Astrocyte (in vitro differentiated cells and primary cell): ENCODE data around the gene CHST10.

Experiments
- CTCF ChIP-seq: IDR thresholded peaks from 2 replicates; pipeline ENCODE4 v1.5.1; 2011; ENCODE audit warnings: low read depth, mild to moderate bottlenecking, inconsistent platforms, low read length, moderate library complexity; ENCODE audit not compliant: insufficient read depth
- EZH2 ChIP-seq: IDR thresholded peaks from 2 replicates; pipeline ENCODE4 v1.6.1; 2012; ENCODE audit warnings: mild to moderate bottlenecking, low read length, inconsistent platforms; ENCODE audit not compliant: insufficient read depth

- TF ChIP-seq CTCF (no peak), EZH2 (no peak)
Measured at GRCh38 chr2:100408941-100409340, 8.5 kb downstream of the CHST10 start.
